ENCODE measurements around the gene LTBP1.

DNA sequence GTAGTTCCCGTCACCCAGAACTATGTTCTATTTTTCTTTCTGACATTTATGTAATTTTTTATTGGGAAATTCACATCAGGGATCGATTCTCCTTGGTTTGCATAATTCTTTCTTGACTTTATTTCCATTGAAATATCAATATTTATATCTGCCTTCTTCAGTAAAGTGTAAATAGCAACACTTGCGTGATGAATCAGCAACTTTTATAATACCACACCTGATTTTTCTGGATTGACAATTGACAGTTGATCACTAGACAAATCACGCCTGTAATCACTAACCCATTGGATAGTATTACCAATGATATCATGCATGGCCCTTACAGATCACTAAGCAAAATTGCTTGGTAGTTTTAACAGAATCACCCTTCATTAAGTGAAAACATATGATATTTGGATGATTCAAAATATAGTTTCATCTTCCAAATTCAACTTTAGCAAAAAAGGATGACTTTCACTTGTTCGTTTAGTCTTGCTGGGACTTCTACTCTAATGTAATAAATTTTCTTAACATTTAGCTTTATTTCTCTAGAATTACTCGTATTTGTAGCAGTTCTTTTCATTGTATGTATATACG is 390.7 kb downstream of the LTBP1 start:
- TF ChIP-seq CTCF (IDR thresholded peaks at IDR 0.05; ENCODE audit: low read depth, low read length, missing input control), result no peak
- TF ChIP-seq TAF1 (conservative IDR thresholded peaks at IDR 0.05), result no peak
- no peak for TF ChIP-seq RAD21 (IDR thresholded peaks at IDR 0.05)
- TF ChIP-seq FOXA1 (IDR thresholded peaks at IDR 0.05), result no peak
- TF ChIP-seq, protein P1, sequence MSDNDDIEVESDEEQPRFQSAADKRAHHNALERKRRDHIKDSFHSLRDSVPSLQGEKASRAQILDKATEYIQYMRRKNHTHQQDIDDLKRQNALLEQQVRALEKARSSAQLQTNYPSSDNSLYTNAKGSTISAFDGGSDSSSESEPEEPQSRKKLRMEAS (IDR thresholded peaks at IDR 0.05), result no peak
- TF ChIP-seq YY1 (IDR thresholded peaks at IDR 0.05), result no peak
- TF ChIP-seq REST (IDR thresholded peaks at IDR 0.05), result no peak

Measured in liver (tissue), 3 donors.